HG02885 (cell line): Measurements from ENCODE around the gene ZBTB6.
"Not testable (repeated sequence)": the region's sequence is repeated elsewhere in the genome, so short reads cannot be mapped to it uniquely, and the experiment has no call there.

Experiments used
- ATAC-seq: cut with Tn5 transposase; IDR thresholded peaks from one replicate; pipeline ENCODE4 v1.9.1; 2021; ENCODE audit warnings: mild to moderate bottlenecking; ENCODE audit not compliant: unreplicated experiment, poor library complexity

ZBTB6 gene

DNA sequence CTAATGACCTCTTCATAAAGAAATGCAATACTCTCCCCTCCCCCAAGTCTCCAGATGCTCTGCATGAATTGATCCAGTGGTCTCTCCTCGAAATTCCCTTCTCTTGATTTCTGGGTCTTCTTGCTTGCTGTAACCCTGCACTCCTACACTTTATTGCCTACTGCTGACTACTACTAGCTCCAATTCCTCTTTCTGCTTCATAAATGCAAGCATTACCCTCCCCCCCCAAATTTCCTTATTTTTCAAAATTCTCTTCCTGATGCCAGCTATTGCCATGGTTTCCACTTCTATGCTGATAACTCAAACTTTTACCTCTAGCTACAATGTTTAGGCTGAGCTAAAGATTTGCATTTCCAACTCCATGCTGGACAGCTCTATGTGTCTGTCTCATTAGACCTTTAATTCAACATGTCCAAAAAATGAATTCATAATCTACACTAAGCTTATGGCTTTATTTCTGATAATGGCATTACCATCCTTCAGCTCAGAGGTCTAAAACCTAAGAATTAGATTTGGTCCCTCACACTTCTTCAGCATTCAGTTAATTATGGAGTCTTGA is 16.8 kb upstream of the ZBTB6 start:
- no peak for ATAC-seq

DNA sequence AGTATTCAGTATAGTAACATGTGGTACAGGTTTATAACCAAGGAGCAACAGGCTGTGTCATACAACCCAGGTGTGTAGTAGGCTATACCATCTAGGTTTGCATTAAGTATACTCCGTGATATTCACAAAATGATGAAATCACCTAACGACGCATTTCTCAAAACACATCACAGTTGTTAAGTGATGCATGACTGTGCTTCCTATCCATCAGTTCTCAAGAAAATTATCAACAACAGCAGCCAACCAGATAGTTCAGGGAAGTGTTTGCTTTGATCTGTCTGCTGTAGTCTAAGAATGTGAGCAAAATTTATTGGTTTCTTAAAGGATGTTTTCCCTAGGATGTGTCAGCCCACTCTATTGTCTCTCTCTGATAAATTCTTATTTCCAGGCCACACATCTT is 10.8 kb upstream of the ZBTB6 start:
- no peak for ATAC-seq

DNA sequence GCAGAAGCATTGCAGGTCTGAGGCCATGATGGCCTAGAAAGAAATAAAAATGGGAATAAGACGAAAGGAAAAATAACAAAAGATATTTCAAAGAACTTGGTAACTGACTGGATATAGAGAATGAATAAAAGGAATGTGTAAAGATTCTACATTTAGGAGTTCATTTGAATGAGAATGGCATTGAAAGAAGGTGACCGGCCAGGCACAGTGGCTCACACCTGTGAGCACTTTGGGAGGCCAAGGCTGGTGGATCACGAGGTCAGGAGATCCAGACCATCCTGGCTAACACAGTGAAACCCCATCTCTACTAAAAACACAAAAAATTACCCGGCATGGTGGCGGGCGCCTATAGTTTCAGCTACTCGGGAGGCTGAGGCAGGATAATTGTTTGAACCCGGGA is 9.6 kb upstream of the ZBTB6 start:
- ATAC-seq = no peak

DNA sequence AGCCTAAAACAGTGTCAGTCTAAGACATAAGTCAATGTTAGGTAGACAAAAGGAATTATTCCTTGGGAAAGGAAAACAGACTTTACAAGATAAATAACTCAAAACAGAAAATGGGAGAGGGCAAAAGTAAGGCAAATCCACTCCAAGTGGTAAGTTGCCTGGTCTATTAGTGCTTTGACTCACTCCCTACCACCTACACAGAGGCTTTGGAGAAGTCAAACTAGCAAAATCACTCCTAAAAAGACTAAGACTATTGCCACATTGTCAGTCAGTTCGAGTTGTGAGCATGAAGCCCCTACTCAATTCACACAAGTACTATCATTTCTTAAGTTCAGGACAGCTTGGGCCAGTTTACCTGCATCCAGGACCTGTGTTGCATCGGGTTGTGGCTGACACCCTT is 5.2 kb upstream of the ZBTB6 start:
- ATAC-seq = no peak

DNA sequence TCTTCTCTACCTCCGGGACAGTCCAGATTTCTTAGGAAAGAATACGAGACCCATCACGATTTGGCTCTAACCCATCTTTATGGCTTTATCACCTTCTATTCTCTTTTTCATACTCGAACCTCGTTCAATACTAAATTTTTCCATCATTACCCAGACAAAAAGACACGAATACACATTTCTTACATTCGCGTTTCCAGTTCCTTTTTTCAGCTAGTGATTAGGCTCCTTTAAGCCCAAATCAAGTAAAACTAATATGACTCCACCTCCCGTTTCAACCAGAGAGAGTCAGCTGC is 506 bp downstream of the ZBTB6 start:
- no peak for ATAC-seq

DNA sequence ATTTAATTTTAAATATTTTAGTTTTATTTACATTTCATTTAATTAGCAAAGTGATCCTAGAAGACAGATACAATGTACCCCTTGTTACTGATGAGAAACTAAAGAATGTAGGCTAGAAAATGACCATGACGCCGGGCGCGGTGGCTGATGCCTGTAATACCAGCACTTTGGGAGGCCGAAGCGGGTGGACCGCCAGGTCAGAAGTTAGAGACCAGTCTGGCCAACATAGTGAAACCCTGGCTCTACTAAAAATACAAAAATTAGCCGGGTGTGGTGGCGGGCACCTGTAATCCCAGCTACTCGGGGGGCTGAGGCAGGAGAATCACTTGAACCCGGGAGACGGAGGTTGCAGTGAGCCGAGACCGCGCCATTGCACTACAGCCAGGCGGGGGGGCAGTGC is 7.0 kb downstream of the ZBTB6 start:
- ATAC-seq = not testable (repeated sequence)

DNA sequence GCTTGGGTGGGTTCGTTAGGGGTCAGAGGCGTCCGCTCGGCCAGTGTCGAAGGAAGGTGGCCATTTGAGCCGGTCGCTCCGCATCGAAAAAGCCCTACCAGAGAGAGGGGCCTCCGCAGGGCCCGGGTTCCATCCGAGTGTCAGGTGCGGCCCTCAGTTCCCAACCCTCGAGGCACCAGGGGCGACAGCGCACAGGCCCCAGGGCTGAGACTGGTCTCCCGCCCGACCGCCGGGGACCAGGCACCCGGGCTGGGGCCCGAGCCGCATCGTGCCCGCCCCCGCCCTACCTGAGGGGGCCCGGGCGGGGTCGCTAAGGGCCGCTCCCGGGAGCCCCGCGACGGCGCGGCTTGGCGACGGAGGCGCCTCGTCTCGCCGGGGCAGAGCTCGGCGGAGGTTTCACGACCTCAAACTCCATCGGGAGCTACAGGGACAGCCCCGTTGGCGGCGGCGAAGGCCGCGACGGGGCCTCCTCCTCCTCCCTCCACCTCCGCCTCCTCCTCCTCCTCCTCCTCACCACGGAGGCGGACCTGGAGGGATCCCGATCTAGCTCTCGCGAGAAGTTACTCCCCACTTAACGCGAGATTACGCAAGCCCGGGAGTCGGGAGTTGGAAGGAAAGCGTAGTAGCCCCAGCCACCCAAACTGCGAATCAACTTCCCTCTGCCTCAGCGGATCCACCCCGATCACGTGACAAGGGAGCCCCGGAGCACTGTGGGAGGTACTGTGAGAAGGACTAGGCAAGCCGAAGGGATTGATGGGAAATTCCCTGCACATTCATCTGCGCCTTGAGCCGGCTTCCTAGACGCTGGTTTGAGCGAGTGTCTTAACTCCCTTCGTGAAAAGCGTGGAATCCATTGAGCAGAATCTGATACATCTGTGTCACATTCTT is 8.1 kb downstream of the ZBTB6 start, which contains the start of gene RC3H2:
RC3H2 (minus strand) TSS at position 537 of the 888 bp plus-strand sequence. CDS start 7,850 bp downstream, outside the sequence.
- ATAC-seq = peak; percentile 89

DNA sequence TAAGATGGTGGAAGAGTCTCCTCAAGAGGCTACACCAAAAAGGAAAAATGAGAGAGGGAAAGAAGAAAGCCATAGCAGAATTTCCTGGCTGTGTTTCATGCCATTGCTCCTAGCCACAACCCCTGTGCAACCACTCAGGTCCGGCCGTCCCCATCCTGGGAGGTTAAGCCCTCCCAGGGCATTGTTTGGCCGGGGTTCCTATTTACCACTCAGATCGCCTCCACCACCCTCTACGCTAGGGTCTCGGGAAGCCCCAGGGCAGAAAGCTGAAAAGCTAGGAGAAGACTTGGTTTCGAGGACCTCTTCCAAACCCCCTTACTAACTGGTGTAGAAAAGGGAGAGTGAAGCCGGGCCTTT is 8.7 kb downstream of the ZBTB6 start:
- peak; percentile 31 for ATAC-seq

DNA sequence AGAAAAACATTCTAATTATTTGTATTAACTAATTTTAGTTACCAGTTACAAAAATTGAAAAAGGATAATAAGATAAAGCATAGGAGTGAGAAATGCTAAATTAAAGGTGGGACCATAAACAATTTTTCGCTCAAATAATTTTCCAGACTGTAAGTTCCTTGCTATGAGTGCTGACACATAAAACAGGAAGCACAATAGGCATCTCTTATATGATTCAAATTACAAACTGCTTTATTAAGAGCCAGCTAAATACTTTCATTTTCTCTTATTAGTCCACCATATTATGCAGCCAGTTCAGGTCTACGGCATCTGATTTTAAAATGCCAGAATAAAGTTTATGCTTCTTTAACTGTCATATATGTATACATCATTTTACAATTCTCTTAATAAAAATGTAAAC is 12.3 kb downstream of the ZBTB6 start:
- ATAC-seq = no peak

DNA sequence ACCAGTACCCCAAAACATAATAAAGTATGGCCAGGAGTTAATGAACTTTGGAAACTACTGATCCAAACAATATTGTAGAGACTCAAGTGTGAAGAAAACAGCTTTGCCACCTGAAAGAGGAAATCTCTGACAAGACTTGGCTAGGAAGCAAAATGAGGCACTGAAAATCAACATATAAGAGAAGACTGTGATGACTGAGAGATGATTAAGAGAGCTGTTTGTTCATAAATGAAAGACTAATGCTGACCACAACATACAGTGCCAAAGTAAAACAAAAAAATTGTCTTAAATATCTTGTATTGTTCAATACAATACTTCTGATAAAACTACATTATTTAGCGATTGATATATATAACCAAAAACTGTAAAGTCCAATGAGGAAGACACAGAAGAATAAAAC is 15.2 kb downstream of the ZBTB6 start:
- ATAC-seq = no peak

DNA sequence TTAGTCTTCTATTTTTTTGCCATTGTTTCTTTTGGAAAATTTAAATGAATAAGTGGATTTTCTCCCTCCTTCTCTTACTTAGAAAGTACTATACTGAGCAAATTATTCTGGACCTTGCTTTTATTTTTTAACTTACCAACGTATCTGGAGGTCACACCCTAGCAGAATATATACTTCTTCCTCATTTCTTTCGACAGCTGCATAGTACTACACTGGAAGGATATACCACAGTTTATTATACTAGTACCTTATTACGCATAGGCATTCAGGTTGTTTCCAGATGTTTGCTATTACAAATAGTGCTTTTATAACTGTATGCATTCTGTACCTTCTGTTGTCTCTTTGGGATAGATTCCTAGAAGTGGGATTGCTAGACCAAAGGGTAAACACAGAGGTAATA is 24.6 kb downstream of the ZBTB6 start:
- ATAC-seq = no peak

DNA sequence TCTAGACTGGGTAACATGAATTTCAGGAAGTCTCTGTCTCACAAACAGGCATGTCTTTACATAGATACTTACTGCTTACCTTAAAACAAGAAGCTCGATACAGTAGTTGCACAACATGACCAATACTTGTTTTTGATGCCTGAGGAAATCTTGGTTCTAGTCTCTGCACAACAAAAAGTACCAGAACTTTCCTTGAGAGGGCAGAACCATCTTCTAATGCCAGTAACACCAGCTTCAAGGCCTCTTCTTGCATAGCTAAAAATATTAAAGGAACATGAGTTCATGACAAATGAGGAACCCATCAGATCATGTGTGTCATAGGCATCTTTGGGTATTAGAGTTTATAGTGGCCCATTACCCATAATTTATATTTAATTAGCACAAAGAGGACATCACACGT is 30.0 kb downstream of the ZBTB6 start:
- no peak for ATAC-seq

DNA sequence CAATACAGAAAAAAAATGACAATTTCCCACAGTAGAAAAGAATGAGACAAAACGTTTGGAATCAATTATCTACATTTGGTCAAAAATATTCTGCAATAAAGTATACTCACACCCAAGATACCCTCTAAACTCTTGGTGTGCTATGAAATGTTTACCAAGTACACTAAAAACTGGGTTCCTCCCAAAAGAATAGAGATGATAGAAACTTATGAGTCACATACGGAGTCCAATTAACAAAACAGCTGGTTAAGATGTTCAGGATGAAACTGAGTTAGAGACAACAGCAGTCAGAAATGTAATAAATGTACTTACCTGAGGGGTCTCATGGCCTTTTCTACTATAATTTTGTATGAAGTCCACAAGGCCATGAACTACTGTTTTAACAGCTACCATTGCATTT is 33.7 kb downstream of the ZBTB6 start:
- ATAC-seq = no peak

DNA sequence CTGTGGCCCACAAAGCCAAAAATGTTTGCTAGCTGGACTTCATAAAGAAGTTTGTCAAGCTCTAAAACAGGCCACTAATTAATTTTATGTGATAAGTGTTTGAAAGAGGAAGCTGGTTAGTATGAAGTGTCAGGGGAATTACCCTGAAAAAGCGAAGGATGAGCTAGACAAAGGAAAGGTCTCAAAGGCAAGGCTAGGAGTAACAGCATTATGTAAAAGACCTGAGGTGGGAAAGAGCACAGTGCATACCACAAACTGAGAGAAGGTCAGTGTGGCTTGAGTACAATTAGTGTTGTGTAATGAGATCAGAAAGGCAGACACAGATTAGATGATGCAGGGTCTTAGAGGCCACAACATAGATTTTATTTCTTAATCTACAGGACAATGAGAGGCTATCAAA is 37.6 kb downstream of the ZBTB6 start:
- ATAC-seq = no peak

DNA sequence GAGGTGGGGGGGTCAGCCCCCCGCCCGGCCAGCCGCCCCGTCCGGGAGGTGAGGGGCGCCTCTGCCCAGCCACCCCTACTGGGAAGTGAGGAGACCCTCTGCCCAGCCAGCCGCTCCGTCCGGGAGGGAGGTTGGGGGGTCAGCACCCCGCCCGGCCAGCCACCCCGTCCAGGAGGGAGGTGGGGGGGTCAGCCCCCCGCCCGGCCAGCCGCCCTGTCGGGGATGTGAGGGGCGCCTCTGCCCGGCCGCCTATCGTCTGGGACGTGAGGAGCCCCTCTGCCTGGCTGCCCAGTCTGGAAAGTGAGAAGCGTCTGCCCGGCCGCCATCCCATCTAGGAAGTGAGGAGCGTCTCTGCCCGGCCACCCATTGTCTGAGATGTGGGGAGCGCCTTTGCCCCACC is 45.8 kb downstream of the ZBTB6 start:
- not testable (repeated sequence) for ATAC-seq

DNA sequence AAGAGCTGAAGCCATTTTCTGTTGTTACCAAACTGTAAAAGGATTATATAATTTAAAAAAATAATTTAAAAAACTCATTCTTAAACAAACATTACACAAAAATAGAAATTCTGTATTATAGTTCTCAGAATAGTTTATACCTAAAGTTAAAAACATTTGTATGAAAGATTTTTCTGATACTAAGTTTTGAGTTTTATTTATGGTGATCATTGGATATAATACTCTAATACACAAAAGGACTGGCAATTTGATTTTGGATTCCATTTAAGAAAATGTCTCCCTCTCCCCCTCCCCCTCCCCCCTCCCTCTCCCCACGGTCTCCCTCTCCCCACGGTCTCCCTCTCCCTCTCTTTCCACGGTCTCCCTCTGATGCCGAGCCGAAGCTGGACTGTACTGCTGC is 47.0 kb downstream of the ZBTB6 start:
- ATAC-seq = no peak

DNA sequence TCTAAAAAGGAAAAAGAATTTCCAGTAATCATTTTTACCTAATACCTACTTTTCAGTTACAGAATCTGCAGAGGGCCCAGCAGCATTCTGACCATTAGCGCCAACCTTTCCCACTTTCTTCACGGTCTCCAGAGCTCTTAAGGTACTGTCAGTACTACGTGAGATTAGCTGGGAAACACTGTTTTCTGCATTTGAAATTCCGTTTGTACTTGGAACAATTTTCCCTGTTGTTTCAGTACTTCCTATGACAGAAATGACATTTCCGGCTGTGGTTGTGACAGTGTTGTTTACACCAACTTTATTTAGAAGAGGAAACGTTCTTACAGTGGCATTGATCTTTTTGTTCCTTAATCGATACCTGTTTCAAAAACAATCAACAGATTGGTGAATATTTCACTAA is 47.8 kb downstream of the ZBTB6 start:
- no peak for ATAC-seq

DNA sequence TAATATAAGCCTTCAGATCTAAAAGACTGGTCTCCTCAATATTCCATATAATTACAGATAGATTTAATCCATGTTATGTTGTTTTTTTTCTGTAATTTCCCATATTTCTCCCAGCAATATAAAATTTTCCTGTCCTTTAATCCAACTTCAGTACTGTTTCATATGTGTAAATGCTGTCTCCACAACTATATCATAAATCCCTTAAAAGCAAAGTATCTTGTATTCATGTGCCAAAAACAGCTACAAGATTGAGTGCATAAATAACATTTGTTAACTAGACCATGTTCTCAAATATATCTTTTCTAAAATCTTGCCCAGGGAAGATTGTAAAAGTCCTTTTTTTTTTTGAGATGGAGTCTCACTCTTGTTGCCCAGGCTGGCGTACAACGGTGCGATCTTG is 49.7 kb downstream of the ZBTB6 start:
- ATAC-seq = no peak

DNA sequence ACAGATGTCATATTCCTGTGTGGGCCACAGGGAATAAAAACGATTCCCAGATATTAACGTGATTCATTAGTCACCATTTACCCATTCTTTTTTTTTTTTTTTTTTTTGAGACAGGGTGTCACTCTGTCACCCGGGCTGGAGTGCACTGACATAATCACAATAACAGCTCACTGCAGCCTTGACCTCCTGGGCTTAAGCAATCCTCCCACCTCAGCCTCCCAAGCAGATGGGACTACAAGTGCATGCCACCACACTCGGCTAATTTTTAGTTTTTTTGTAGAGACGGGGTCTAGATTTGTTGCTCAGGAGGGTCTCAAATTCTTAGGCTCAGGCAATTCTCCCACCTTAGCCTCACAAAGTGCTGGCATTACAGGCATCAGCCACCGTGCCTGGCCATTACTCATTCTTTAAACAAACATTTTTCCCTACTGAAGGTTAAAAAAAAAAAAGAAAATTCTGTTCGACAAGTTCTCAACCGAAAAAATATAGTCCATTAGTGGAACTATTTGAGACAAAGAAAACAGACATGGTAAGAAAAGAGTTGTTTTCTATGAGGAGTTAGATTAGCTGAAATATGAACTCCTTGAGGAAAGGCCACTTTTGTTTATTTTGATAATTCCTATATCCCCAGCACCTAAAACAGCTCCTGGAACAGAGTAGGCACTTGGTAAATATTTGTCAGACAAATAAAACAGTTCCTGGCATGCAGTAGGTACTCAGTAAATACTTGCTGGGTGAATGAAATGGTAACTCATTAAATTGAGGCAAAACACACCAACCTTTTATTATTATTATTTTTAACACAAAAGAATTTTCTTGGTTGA is 52.6 kb downstream of the ZBTB6 start:
- ATAC-seq = no peak
